Cardiac muscle cell (in vitro differentiated cells and primary cell): ENCODE measurements around the gene C9orf78. TPM values are rescaled to one million over a fixed set of nuclear protein-coding genes. Genes with fewer than 3 reads are reported as not detected.

Experiments
- DNase-seq, 2 donors: peaks; one replicate each; pipeline versions ENCODE4 v3.0.0 to v3.0.0-alpha.2; 2010 to 2017; ENCODE audit warnings: low read depth in 1 of 2, low spot score in 1 of 2
- H3K27ac ChIP-seq: fragments of 200-600 bp; sonication (generic); 2 replicates; pipeline ENCODE4 v1.5.1; 2016
- H3K27me3 ChIP-seq: fragments of 200-600 bp; sonication (generic); 2 replicates; pipeline ENCODE4 v1.6.0; 2016; ENCODE audit warnings: control low read depth
- H3K36me3 ChIP-seq: fragments of 200-600 bp; sonication (generic); 2 replicates; pipeline ENCODE4 v1.5.1; 2016; ENCODE audit warnings: control low read depth
- H3K4me1 ChIP-seq: fragments of 200-600 bp; sonication (generic); 2 replicates; pipeline ENCODE4 v1.8.1; 2017; ENCODE audit warnings: low read depth, mild to moderate bottlenecking, mixed run types
- H3K4me3 ChIP-seq: fragments of 200-600 bp; sonication (generic); 2 replicates; pipeline ENCODE4 v1.5.1; 2016; ENCODE audit warnings: mild to moderate bottlenecking
- H3K9me3 ChIP-seq: fragments of 200-600 bp; sonication (generic); 2 replicates; pipeline ENCODE4 v1.5.1; 2017; ENCODE audit warnings: low read depth, mild to moderate bottlenecking, control low read depth
- polyA plus RNA-seq: library from polyadenylated mRNA; unstranded; fragments of >200 nt; fragmentation: Nextera tagmentation; extraction: Ambion mirVana; gene quantifications from 2 replicates; pipeline ENCODE4 v1.2.1, GENCODE V29; 2016
- total RNA-seq: library from RNA; depleted of rRNA; stranded (reverse); fragments of >200 nt; gene quantifications from 2 replicates; pipeline ENCODE4 v1.2.3, GENCODE V29; 2016
- TF ChIP-seq, protein P1 (sequence below): IDR thresholded peaks from 2 replicates; pipeline ENCODE4 v1.5.1; 2012; ENCODE audit warnings: low read depth, mild to moderate bottlenecking, low read length

The C9orf78 gene
- total and polyA plus RNA-seq, 2 experiments from 2014 or later: 56.5 to 66.5 TPM

DNA sequence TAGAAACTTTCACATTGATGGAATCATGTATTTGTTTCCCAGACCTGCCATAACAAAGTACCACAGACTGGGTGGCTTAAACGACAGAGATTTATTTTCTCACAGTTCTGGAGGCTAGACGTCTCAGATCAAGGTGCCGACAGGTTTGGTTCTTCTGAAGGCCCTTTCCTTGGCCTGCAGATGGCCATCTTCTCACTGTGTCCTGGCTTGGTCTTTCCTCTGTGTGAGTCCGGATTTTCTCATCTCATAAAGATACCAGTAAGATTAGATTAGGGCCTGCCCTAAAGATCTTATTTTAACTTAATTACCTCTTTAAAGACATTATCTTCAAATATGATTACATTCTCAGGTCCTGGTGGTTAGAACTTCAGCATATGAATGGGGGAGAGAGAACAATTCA, 6.0 kb upstream of the C9orf78 start:
- Histone ChIP-seq H3K27ac (no peak overlapping the region), H3K36me3 (peaks cover 4% of the 10 kb centered on the region), H3K4me3 (no peak overlapping the region), H3K27me3 (no peaks in the 10 kb centered on the region), H3K9me3 (no peaks in the 10 kb centered on the region), H3K4me1 (peaks cover 5% of the 10 kb centered on the region)
- TF ChIP-seq, protein P1, sequence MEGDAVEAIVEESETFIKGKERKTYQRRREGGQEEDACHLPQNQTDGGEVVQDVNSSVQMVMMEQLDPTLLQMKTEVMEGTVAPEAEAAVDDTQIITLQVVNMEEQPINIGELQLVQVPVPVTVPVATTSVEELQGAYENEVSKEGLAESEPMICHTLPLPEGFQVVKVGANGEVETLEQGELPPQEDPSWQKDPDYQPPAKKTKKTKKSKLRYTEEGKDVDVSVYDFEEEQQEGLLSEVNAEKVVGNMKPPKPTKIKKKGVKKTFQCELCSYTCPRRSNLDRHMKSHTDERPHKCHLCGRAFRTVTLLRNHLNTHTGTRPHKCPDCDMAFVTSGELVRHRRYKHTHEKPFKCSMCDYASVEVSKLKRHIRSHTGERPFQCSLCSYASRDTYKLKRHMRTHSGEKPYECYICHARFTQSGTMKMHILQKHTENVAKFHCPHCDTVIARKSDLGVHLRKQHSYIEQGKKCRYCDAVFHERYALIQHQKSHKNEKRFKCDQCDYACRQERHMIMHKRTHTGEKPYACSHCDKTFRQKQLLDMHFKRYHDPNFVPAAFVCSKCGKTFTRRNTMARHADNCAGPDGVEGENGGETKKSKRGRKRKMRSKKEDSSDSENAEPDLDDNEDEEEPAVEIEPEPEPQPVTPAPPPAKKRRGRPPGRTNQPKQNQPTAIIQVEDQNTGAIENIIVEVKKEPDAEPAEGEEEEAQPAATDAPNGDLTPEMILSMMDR: no peak
- DNase-seq: no peak

DNA sequence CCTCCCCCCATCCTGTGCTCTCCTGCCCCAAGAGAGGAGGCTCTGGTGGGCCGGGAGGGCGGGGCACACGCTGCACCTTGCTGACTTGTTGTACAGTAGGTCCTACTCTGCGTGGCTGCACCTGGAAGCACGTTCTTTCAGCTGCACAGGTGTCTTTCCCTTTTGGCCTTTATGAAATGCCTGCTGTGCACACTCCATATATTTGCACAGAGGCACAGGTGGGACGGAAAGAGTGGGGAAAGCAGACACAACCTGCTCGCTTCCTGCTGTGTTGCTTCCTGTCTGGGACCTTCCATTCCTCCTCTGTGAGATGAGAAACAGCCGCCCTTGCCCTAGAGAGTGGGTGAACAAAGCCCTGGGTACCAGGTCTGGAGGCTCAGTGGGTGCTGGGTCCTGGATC, 5.0 kb upstream of the C9orf78 start:
- H3K27ac ChIP-seq: no peak overlapping the region
- H3K36me3 ChIP-seq: peaks cover 4% of the 10 kb centered on the region
- DNase-seq: no peak
- no peak overlapping the region for H3K4me3 ChIP-seq
- H3K4me1 ChIP-seq: peaks cover 6% of the 10 kb centered on the region
- H3K9me3 ChIP-seq: no peaks in the 10 kb centered on the region
- H3K27me3 ChIP-seq: no peaks in the 10 kb centered on the region
- TF ChIP-seq, protein P1: no peak

DNA sequence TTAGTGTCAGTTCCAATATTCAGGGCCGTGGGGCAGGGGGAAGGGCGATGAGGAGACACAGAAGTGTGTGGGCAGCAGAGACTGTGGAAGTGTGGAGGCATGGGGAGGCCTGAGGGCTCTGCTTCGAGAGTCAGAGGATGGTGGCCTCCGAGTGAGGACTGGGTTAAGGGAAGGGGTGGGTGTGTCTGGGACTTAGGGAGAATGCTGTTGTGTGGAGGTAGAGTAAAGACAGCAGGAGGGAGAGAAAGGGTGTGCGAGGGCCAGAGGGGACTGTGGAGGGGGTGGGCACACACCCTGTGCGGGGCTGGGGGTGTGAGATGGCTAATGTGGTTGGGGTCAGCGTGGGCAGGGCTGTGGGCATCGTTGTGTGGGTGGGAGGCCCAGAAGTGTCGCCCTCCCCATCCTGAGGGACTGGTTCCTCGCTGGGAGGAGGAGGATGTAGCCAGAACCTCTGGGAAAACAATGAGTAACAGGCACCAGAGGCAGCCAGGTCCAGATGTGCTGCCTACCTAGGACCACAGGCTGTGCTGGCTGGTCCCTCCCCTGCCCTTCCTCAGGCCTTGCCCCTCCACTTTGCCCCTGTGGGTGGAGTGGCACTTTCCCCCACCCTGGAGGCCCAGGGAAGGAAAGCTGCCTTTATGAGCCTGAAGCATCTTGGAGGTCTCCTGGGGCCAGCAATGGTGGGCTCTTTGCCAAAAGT, 4.4 kb upstream of the C9orf78 start:
- TF ChIP-seq, protein P1: no peak
- Histone ChIP-seq H3K4me3 (no peak overlapping the region), H3K27ac (no peak overlapping the region), H3K36me3 (peaks cover 4% of the 10 kb centered on the region), H3K27me3 (no peaks in the 10 kb centered on the region), H3K4me1 (peaks cover 6% of the 10 kb centered on the region), H3K9me3 (no peaks in the 10 kb centered on the region)
- no peak for DNase-seq

DNA sequence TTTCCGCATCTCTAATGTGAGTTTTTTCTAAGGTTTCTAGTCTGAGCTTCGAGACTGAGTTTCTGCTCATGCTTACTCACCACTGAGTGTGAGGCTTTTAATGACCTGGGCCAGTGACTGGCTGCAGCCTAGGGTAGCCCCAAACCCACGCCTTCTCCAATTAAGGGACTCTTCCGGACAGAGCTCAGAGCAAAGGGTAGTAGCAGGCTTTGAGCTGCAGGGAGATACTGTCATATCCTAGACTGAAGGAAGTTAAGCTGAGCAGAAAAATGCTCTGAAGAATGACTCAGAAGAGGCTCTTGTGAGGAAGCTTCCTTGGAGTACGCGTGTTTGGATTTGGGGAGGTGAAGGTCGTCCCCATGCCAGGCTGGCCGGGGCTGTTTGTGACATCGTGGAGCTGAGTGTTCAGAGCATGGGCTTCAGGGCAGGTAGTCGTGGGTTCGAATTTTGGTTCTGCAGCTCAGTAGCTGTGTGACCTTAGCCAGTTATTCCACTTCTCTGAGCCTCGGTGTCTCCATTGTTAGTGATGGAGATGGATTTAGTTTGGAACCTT, 3.7 kb upstream of the C9orf78 start:
- no peak overlapping the region for H3K4me3 ChIP-seq
- H3K27ac ChIP-seq: no peak overlapping the region
- peaks cover 4% of the 10 kb centered on the region for H3K36me3 ChIP-seq
- H3K9me3 ChIP-seq: no peaks in the 10 kb centered on the region
- DNase-seq: peak in 1 of 2 donors; percentile 42
- no peaks in the 10 kb centered on the region for H3K27me3 ChIP-seq
- peaks cover 11% of the 10 kb centered on the region for H3K4me1 ChIP-seq
- TF ChIP-seq, protein P1: no peak

DNA sequence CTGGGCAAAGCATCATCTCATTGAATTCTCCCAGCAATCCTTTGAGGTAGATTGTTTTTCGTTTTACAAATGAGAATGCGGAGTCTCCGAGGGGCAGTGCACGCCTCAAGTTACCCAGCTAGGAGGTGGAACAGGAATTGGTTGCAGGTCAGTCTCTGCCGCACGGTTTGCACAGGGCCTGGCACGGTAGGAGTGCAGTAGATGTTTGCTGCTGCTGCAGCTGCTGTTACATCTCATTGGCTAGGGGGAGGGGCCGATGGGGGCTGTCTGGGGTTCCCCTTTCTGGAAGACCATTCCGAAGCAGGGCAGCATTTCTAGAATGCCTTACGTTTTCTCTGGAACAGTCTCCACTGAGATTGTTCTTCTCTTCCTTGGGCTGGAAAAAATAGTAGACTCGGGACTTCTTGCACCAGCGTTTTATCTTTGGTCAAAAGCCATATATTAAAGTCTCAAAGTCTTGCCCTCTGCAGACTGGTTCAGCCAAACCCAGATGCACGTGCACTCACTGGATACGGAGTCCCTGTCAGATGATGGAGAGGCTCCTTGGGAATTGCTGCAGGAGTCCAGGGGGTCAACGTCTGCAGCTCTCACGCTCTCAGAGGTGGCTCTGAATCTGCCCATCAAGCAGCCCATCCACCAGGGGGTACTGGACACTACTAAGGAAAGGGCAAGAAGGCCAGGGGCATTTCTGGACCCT, 1.4 kb upstream of the C9orf78 start:
- Histone ChIP-seq H3K9me3 (no peaks in the 10 kb centered on the region), H3K4me3 (peak overlapping the region; percentile 88), H3K27me3 (no peaks in the 10 kb centered on the region), H3K27ac (no peak overlapping the region), H3K36me3 (peaks cover 7% of the 10 kb centered on the region), H3K4me1 (peaks cover 11% of the 10 kb centered on the region)
- DNase-seq: no peak
- TF ChIP-seq, protein P1: no peak
